SIG-M5 treated with dmso at 0.1 percent for 504 hours (cell line): Measurements from ENCODE around the gene KDM4D.
"Not testable (repeated sequence)": the region's sequence is repeated elsewhere in the genome, so short reads cannot be mapped to it uniquely, and the experiment has no call there.

Experiments
- DNase-seq: peaks from one replicate; lab custom pipeline; 2025; ENCODE audit not compliant: unreplicated experiment; lab: John Stamatoyannopoulos, UW

The KDM4D gene

GRCh38 chr11:94956963-94957362, 16.5 kb upstream of the KDM4D start:
- no peak for DNase-seq

GRCh38 chr11:94958121-94958696, 15.3 kb upstream of the KDM4D start:
- no peak for DNase-seq

GRCh38 chr11:94959179-94959578, 14.3 kb upstream of the KDM4D start:
- DNase-seq, result no peak

- DNase-seq, result no peak
These were observed 13.0 kb upstream of the KDM4D start for GRCh38 chr11:94960488-94960887.

- no peak for DNase-seq
These were observed 12.3 kb upstream of the KDM4D start for GRCh38 chr11:94961255-94961654.

- no peak for DNase-seq
These were observed 8.6 kb upstream of the KDM4D start for GRCh38 chr11:94964934-94965333.

- DNase-seq, result peak; percentile 22
These were observed 5.1 kb upstream of the KDM4D start for GRCh38 chr11:94968334-94968958.

- DNase-seq, result no peak
These were observed 810 bp upstream of the KDM4D start for GRCh38 chr11:94972700-94973098.

- no peak for DNase-seq
These were observed 669 bp downstream of the KDM4D start for GRCh38 chr11:94974178-94974577.

- DNase-seq, result no peak
These were observed 2.1 kb downstream of the KDM4D start for GRCh38 chr11:94975599-94975998.

- no peak for DNase-seq
These were observed 13.9 kb downstream of the KDM4D start for GRCh38 chr11:94987378-94987777.

GRCh38 chr11:94988748-94989147, 15.2 kb downstream of the KDM4D start:
- no peak for DNase-seq

- DNase-seq, result no peak
These were observed 20.0 kb downstream of the KDM4D start for GRCh38 chr11:94993400-94993943.

GRCh38 chr11:94997437-94997836, 23.9 kb downstream of the KDM4D start:
- no peak for DNase-seq

- no peak for DNase-seq
These were observed 24.8 kb downstream of the KDM4D start for GRCh38 chr11:94998285-94998684.

GRCh38 chr11:95003716-95004115, 30.2 kb downstream of the KDM4D start:
- no peak for DNase-seq

GRCh38 chr11:95005642-95006041, 32.1 kb downstream of the KDM4D start:
- no peak for DNase-seq

GRCh38 chr11:95011376-95011775, 37.9 kb downstream of the KDM4D start:
- DNase-seq, result no peak

- no peak for DNase-seq
These were observed 40.8 kb downstream of the KDM4D start for GRCh38 chr11:95014184-95014821.

- DNase-seq, result no peak
These were observed 42.6 kb downstream of the KDM4D start for GRCh38 chr11:95016139-95016538.

GRCh38 chr11:95021468-95021867, 48.0 kb downstream of the KDM4D start:
- DNase-seq, result not testable (repeated sequence)

- no peak for DNase-seq
These were observed 51.4 kb downstream of the KDM4D start, which contains the start of gene KDM4E for GRCh38 chr11:95024958-95025357. KDM4E (plus strand) TSS chr11:95025258; CDS start chr11:95025558, 300 bp downstream.
